ENCODE results near the gene HPDL. TPM values are rescaled to one million over a fixed set of nuclear protein-coding genes. Genes with fewer than 3 reads are reported as not detected.
A peak's percentile ranks its signal among the peaks of the same experiment; 100 is the strongest.

The HPDL gene
- total and polyA plus RNA-seq, 3 experiments from 2014 or later = 1.4 to 42.4 (median 41.5) TPM

DNA sequence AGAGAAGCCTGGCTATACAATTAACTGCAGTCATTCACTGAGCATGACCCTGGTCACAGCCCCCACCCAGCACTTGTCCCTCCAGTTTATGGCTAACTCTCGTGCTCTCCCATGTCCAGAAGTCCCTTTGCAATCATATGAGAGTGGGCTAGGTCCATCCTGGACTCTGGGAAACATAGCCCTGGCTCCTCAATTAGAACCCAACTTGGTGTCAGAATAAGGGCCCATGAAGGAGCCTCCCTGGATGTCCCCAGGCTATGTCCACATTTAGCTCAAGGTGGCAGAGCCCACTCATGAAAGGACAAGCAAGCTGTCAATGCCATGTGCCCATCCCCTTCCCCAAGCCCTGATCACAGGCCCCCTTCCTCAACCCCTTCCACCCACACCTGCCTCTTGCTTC, 27.4 kb upstream of the HPDL start:
- peak overlapping the region in 1 of 7 donors; percentile 72 for H3K4me3 Mint-ChIP-seq
- H3K4me1 ChIP-seq (ENCODE audit: insufficient read depth, low read length) = peaks cover 2% of the 10 kb centered on the region
- ChIA-PET POLR2A (no interaction called here), CTCF (interaction anchor here (0.9 to 12.0 kb wide), 10 partner anchors 8 to 570 kb away, joined by 3 to 173 read pairs (median 5); partner anchors contain the start of genes HECTD3, MUTYH, TOE1 and UROD)
- H3K27me3 ChIP-seq (ENCODE audit: insufficient read depth, low read length, poor library complexity, severe bottlenecking) = no peaks in the 10 kb centered on the region
- peaks cover 0 to 3% of the 10 kb centered on the region in 2 donors for H3K27me3 Mint-ChIP-seq
- no peak for DNase-seq
- H3K4me3 ChIP-seq (ENCODE audit: low read length) = no peak overlapping the region
- no peak overlapping the region for H3K27ac Mint-ChIP-seq
- peaks cover 9 to 13% (median 11%) of the 10 kb centered on the region in 3 donors for H3K4me1 Mint-ChIP-seq
- no peak overlapping the region for H3K27ac ChIP-seq (ENCODE audit: low read depth, low read length)
- peaks cover 0 to 3% (median 0%) of the 10 kb centered on the region in 3 donors for H3K36me3 Mint-ChIP-seq
- no peaks in the 10 kb centered on the region for H3K36me3 ChIP-seq (ENCODE audit: insufficient read depth, low read length)
- no peaks in the 10 kb centered on the region for H3K9me3 Mint-ChIP-seq
- no peaks in the 10 kb centered on the region for H3K9me3 ChIP-seq (ENCODE audit: low read length)

GRCh38 chr1:45299981-45300668, 26.6 kb upstream of the HPDL start:
- Mint-ChIP-seq H3K36me3 (peaks cover 0 to 3% (median 0%) of the 10 kb centered on the region in 3 donors), H3K27me3 (peaks cover 0 to 3% of the 10 kb centered on the region in 2 donors), H3K9me3 (no peaks in the 10 kb centered on the region), H3K27ac (peak overlapping the region in 3 of 8 donors; percentile 43 to 75 (median 50)), H3K4me1 (peaks cover 15 to 22% (median 20%) of the 10 kb centered on the region in 3 donors), H3K4me3 (peak overlapping the region in 2 of 7 donors; percentile 17 to 53)
- H3K27ac ChIP-seq (ENCODE audit: low read depth, low read length) = no peak overlapping the region
- H3K36me3 ChIP-seq (ENCODE audit: insufficient read depth, low read length) = no peaks in the 10 kb centered on the region
- H3K4me1 ChIP-seq (ENCODE audit: insufficient read depth, low read length) = peaks cover 8% of the 10 kb centered on the region
- H3K27me3 ChIP-seq (ENCODE audit: insufficient read depth, low read length, poor library complexity, severe bottlenecking) = no peaks in the 10 kb centered on the region
- DNase-seq = peak in 4 of 5 donors; percentile 9 to 61 (median 53)
- POLR2A ChIA-PET = interaction anchor here (0.7 to 1.8 kb wide), 4 partner anchors 40 to 569 kb away, joined by 3 to 8 read pairs (median 4); partner anchors contain the start of genes RNU5D-1, TOE1 and UROD
- H3K9me3 ChIP-seq (ENCODE audit: low read length) = no peaks in the 10 kb centered on the region
- no peak overlapping the region for H3K4me3 ChIP-seq (ENCODE audit: low read length)
- CTCF ChIA-PET = interaction anchor here (0.6 to 12.0 kb wide), 15 partner anchors 9 to 588 kb away, joined by 3 to 173 read pairs (median 3); partner anchors contain the start of genes HECTD3, MUTYH, TOE1 and UROD

GRCh38 chr1:45300669-45300997, 26.1 kb upstream of the HPDL start:
- Mint-ChIP-seq H3K4me1 (peaks cover 15 to 26% (median 25%) of the 10 kb centered on the region in 3 donors), H3K27ac (peak overlapping the region in 3 of 8 donors; percentile 43 to 75 (median 50))
- POLR2A ChIA-PET = interaction anchor here (1.2 to 1.8 kb wide), 3 partner anchors 286 to 570 kb away, joined by 3 to 8 read pairs (median 4); partner anchors contain the start of genes RNU5D-1 and UROD

DNA sequence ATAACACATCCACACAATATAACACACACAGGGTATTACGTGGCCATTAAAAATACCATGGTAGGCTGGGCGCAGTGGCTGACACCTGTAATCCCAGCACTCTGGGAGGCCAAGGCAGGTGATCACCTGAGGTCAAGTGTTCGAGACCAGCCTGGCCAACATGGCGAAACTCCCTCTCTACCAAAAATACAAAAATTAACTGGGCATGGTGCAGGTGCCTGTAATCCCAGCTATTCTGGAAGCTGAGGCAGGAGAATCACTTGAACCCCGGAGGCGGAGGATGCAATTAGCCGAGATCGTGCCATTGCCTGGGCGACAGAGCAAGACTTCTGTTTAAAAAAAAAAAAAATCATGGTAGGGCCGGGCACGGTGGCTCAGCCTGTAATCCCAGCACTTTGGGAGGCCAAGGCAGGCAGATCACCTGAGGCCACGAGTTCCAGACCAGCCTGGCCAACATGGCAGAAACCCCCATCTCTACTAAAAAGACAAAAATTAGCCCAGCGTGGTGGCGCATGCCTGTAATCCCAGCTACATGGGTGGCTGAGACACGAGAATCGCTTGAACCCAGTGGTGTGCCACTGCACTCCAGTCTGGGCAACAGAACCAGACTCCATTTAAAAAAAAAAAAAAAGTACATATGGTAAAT, 24.1 kb upstream of the HPDL start:
- no peaks in the 10 kb centered on the region for H3K27me3 ChIP-seq (ENCODE audit: insufficient read depth, low read length, poor library complexity, severe bottlenecking)
- no peak for DNase-seq
- H3K9me3 ChIP-seq (ENCODE audit: low read length) = no peaks in the 10 kb centered on the region
- peaks cover 15 to 37% (median 30%) of the 10 kb centered on the region in 3 donors for H3K4me1 Mint-ChIP-seq
- H3K27ac ChIP-seq (ENCODE audit: low read depth, low read length) = peak overlapping the region; percentile 74
- peaks cover 8% of the 10 kb centered on the region for H3K4me1 ChIP-seq (ENCODE audit: insufficient read depth, low read length)
- H3K4me3 ChIP-seq (ENCODE audit: low read length) = no peak overlapping the region
- no peaks in the 10 kb centered on the region for H3K9me3 Mint-ChIP-seq
- H3K36me3 ChIP-seq (ENCODE audit: insufficient read depth, low read length) = no peaks in the 10 kb centered on the region
- H3K27me3 Mint-ChIP-seq = peaks cover 0 to 3% of the 10 kb centered on the region in 2 donors
- peak overlapping the region; percentile 87 to 97 (median 91) for H3K4me3 Mint-ChIP-seq
- H3K36me3 Mint-ChIP-seq = peaks cover 0 to 3% (median 0%) of the 10 kb centered on the region in 3 donors
- POLR2A ChIA-PET = interaction anchor here (0.9 to 2.0 kb wide), 12 partner anchors 26 to 581 kb away, joined by 3 to 55 read pairs (median 10); partner anchors contain the start of genes CCDC163, HECTD3, MMACHC and MUTYH
- CTCF ChIA-PET = interaction anchor here (0.8 to 12.0 kb wide), 16 partner anchors 8 to 581 kb away, joined by 3 to 173 read pairs (median 6); partner anchors contain the start of genes BTBD19, HECTD3, MUTYH and PLK3
- peak overlapping the region in 5 of 8 donors; percentile 12 to 86 (median 69) for H3K27ac Mint-ChIP-seq

More at GRCh38 chr1:45300669-45300997, 26.1 kb upstream of the HPDL start:
- H3K9me3 ChIP-seq (ENCODE audit: low read length) = no peaks in the 10 kb centered on the region
- Mint-ChIP-seq H3K27me3 (peaks cover 0 to 3% of the 10 kb centered on the region in 2 donors), H3K36me3 (peaks cover 0 to 3% (median 0%) of the 10 kb centered on the region in 3 donors), H3K4me3 (peak overlapping the region in 2 of 7 donors; percentile 17 to 53), H3K9me3 (no peaks in the 10 kb centered on the region)
- H3K27ac ChIP-seq (ENCODE audit: low read depth, low read length) = no peak overlapping the region
- H3K36me3 ChIP-seq (ENCODE audit: insufficient read depth, low read length) = no peaks in the 10 kb centered on the region
- no peaks in the 10 kb centered on the region for H3K27me3 ChIP-seq (ENCODE audit: insufficient read depth, low read length, poor library complexity, severe bottlenecking)
- H3K4me1 ChIP-seq (ENCODE audit: insufficient read depth, low read length) = peaks cover 8% of the 10 kb centered on the region
- no peak for DNase-seq
- CTCF ChIA-PET = interaction anchor here (0.7 to 12.0 kb wide), 9 partner anchors 9 to 507 kb away, joined by 3 to 173 read pairs (median 6); partner anchors contain the start of genes HECTD3, MUTYH, TOE1 and UROD
- no peak overlapping the region for H3K4me3 ChIP-seq (ENCODE audit: low read length)

DNA sequence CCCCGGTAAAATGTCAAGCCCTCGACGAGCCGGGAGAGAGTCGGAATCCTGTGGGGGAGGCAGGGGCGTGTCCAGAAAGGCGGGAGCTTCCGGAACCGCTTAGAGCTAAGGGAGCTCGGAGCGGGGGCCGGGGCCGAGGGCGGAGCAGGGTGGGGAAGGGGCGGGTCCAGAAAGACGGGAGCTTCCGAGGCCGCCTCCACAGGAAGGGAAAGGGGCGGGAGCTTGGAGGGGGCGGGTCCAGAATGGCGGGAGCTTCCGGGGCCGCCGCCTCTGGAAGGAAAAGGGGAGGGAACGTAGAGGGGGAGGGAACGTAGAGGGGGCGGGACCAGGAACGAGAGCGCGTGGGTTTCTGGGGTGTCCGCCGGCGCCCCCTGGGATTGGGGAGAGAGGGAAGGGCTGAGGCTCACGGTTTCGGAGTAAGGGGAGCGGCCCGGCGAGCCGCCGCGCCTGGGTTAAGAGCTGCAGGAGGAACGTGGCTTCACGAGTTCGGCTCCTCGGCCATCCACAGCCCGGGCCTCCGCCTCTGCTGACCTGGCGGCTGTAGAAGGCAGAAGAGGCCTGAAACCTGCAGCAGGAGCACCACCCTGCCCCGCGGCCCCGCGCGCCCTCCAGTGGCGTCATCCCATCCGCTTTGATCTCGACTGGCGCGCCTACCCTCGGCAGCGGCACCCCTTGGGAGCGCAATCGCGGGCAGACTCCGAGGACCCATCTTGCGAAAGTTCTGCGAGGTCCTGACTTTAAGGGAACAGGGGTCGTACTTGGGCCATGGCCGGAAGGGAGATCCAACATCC, 23.0 kb upstream of the HPDL start:
- ChIA-PET POLR2A (interaction anchor here (0.5 to 2.0 kb wide), 29 partner anchors 23 to 1364 kb away, joined by 3 to 55 read pairs (median 4); partner anchors contain the start of genes ATPAF1, CCDC163, EIF2B3 and HECTD3), CTCF (interaction anchor here (0.6 to 12.0 kb wide), 27 partner anchors 10 to 582 kb away, joined by 3 to 173 read pairs (median 4); partner anchors contain the start of genes BTBD19, CCDC163, EIF2B3 and HECTD3)
- Histone ChIP-seq H3K36me3 (ENCODE audit: insufficient read depth, low read length) (no peaks in the 10 kb centered on the region), H3K4me3 (ENCODE audit: low read length) (peak overlapping the region; percentile 63), H3K27me3 (ENCODE audit: insufficient read depth, low read length, poor library complexity, severe bottlenecking) (no peaks in the 10 kb centered on the region), H3K9me3 (ENCODE audit: low read length) (no peaks in the 10 kb centered on the region), H3K27ac (ENCODE audit: low read depth, low read length) (peak overlapping the region; percentile 88), H3K4me1 (ENCODE audit: insufficient read depth, low read length) (peaks cover 8% of the 10 kb centered on the region)
- Mint-ChIP-seq H3K36me3 (peaks cover 0 to 3% (median 0%) of the 10 kb centered on the region in 3 donors), H3K4me1 (peaks cover 15 to 37% (median 30%) of the 10 kb centered on the region in 3 donors), H3K27ac (peak overlapping the region; percentile 94 to 99 (median 97)), H3K9me3 (no peaks in the 10 kb centered on the region), H3K4me3 (peak overlapping the region; percentile 90 to 97 (median 91)), H3K27me3 (peaks cover 0 to 3% of the 10 kb centered on the region in 2 donors)
- DNase-seq = peak; percentile 93 to 98 (median 96)

GRCh38 chr1:45304311-45305081, 22.2 kb upstream of the HPDL start:
- H3K36me3 Mint-ChIP-seq = peaks cover 0 to 3% (median 0%) of the 10 kb centered on the region in 3 donors
- no peaks in the 10 kb centered on the region for H3K9me3 Mint-ChIP-seq
- peaks cover 8% of the 10 kb centered on the region for H3K4me1 ChIP-seq (ENCODE audit: insufficient read depth, low read length)
- no peaks in the 10 kb centered on the region for H3K27me3 ChIP-seq (ENCODE audit: insufficient read depth, low read length, poor library complexity, severe bottlenecking)
- peak overlapping the region; percentile 90 to 97 (median 91) for H3K4me3 Mint-ChIP-seq
- ChIA-PET CTCF (interaction anchor here (0.7 to 12.0 kb wide), 11 partner anchors 10 to 574 kb away, joined by 3 to 173 read pairs (median 6); partner anchors contain the start of genes EIF2B3, HECTD3, HPDL and MUTYH), POLR2A (interaction anchor here (0.7 to 1.9 kb wide), 10 partner anchors 24 to 583 kb away, joined by 3 to 50 read pairs (median 8); partner anchors contain the start of genes CCDC163, MMACHC, MUTYH and RPS8)
- H3K36me3 ChIP-seq (ENCODE audit: insufficient read depth, low read length) = no peaks in the 10 kb centered on the region
- no peaks in the 10 kb centered on the region for H3K9me3 ChIP-seq (ENCODE audit: low read length)
- peaks cover 0 to 3% of the 10 kb centered on the region in 2 donors for H3K27me3 Mint-ChIP-seq
- peak overlapping the region; percentile 57 for H3K4me3 ChIP-seq (ENCODE audit: low read length)
- DNase-seq = no peak
- H3K27ac Mint-ChIP-seq = peak overlapping the region; percentile 94 to 99 (median 97)
- peaks cover 15 to 37% (median 30%) of the 10 kb centered on the region in 3 donors for H3K4me1 Mint-ChIP-seq
- H3K27ac ChIP-seq (ENCODE audit: low read depth, low read length) = peak overlapping the region; percentile 88
